GM06990 (cell line): ENCODE results near the gene LMF1.

Experiments
- DNase-seq: peaks from one replicate; pipeline ENCODE4 v3.0.0-alpha.2; 2011; ENCODE audit not compliant: insufficient read length; ENCODE audit errors: extremely low read depth
- H3K27me3 ChIP-seq: replicated peaks from 2 replicates; pipeline ENCODE4 v1.6.0; 2011; ENCODE audit warnings: low read length; ENCODE audit not compliant: control insufficient read depth, insufficient read depth
- H3K36me3 ChIP-seq: 2 replicates; pipeline ENCODE4 v1.5.1; 2011; ENCODE audit warnings: low read length; ENCODE audit not compliant: control insufficient read depth, insufficient read depth
- H3K4me3 ChIP-seq: replicated peaks from 2 replicates; pipeline ENCODE4 v1.5.1; 2011; ENCODE audit warnings: low read depth, mild to moderate bottlenecking, control low read depth, low read length
- TF ChIP-seq, protein P1 (sequence below): IDR thresholded peaks from 2 replicates; pipeline ENCODE4 v1.5.1; 2011; ENCODE audit warnings: low read length, control low read depth, mild to moderate bottlenecking, inconsistent platforms; ENCODE audit not compliant: insufficient read depth, poor library complexity, severe bottlenecking

Gene LMF1

DNA sequence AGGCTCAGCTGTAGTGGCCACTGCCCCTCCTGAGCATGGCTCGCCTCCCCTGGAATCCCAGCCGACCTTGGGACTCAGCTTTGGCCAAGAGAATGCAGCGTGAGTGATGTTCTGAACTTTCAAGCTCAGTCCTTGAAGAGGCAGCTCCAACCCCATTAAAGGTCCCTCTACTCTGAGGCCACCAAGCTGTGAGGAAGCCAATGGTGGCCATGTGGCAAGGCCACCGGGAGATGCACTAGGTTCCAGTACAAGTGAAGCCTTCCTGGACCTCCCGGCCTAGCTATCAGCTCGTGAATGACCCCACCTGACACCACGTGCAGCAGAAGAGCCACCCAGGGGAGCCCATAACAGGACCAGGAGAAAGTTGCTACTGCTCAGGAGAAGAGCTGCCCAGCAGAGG, 88.5 kb downstream of the LMF1 start:
- Histone ChIP-seq H3K27me3 (no peaks in the 10 kb centered on the region), H3K36me3 (no peaks in the 10 kb centered on the region), H3K4me3 (no peak overlapping the region)
- DNase-seq, result no peak
- TF ChIP-seq, protein P1, sequence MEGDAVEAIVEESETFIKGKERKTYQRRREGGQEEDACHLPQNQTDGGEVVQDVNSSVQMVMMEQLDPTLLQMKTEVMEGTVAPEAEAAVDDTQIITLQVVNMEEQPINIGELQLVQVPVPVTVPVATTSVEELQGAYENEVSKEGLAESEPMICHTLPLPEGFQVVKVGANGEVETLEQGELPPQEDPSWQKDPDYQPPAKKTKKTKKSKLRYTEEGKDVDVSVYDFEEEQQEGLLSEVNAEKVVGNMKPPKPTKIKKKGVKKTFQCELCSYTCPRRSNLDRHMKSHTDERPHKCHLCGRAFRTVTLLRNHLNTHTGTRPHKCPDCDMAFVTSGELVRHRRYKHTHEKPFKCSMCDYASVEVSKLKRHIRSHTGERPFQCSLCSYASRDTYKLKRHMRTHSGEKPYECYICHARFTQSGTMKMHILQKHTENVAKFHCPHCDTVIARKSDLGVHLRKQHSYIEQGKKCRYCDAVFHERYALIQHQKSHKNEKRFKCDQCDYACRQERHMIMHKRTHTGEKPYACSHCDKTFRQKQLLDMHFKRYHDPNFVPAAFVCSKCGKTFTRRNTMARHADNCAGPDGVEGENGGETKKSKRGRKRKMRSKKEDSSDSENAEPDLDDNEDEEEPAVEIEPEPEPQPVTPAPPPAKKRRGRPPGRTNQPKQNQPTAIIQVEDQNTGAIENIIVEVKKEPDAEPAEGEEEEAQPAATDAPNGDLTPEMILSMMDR, result no peak

- Histone ChIP-seq H3K4me3 (no peak overlapping the region), H3K27me3 (no peaks in the 10 kb centered on the region), H3K36me3 (no peaks in the 10 kb centered on the region)
- TF ChIP-seq, protein P1, result no peak
- no peak for DNase-seq
Observed at GRCh38 chr16:881219-882097, 89.3 kb downstream of the LMF1 start.

- no peak overlapping the region for H3K4me3 ChIP-seq
- H3K27me3 ChIP-seq, result no peaks in the 10 kb centered on the region
- DNase-seq, result no peak
- H3K36me3 ChIP-seq, result no peaks in the 10 kb centered on the region
- TF ChIP-seq, protein P1, result no peak
Observed at GRCh38 chr16:880471-881171, 90.2 kb downstream of the LMF1 start.

DNA sequence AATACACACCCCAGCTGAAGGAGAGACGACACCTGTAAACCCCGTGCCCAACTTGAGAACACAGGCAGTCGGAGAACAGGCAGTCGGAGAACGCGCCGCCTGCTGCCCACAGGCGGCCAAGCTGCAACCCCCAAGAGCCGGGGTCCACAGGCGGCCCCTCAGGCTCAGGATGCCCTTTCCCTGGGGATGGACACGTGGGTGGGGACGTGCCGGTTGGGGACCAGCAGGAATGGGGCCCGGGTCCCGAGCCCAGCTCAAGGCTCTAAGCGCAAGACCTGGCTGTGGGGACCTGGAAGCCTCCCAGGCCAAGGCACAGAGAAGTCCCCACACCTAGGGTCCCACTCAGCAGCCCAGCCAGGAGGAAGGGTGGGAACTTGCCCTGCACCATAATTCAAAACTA, 90.8 kb downstream of the LMF1 start:
- DNase-seq, result no peak
- TF ChIP-seq, protein P1, result no peak

DNA sequence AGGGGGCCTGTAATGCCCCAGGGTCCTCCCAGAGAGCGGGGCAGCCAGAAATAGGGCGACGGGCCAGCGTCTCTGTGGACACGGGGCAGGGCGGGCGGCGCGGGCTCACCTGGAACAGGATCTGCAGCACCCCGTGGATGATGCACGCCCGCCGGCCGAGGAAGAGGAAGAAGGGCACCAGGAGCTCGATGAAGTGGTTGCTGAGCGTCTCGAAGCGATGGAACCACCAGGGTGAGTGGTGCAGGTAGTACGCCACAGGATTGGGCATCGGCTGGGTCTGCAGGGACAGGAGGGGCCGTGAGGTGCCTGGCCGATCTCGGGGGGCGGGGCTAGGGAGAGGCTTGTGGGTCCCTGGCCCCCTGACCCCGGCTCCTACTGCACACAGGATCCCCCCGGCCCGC, 91.3 kb downstream of the LMF1 start:
- TF ChIP-seq, protein P1, result no peak
- DNase-seq, result no peak
- H3K27me3 ChIP-seq, result no peaks in the 10 kb centered on the region
- H3K4me3 ChIP-seq, result no peak overlapping the region
- no peaks in the 10 kb centered on the region for H3K36me3 ChIP-seq

More for the DNA sequence above, 90.8 kb downstream of the LMF1 start:
- no peaks in the 10 kb centered on the region for H3K27me3 ChIP-seq
- H3K4me3 ChIP-seq, result no peak overlapping the region
- no peaks in the 10 kb centered on the region for H3K36me3 ChIP-seq
